Tibial artery (tissue), 4 donors: ENCODE results near the gene SLMAP.

Experiments
- DNase-seq, 2 donors: peaks; one replicate each; pipeline ENCODE4 v3.0.0-alpha.2; 2019
- H3K27ac ChIP-seq, 2 donors: fragments of 200-600 bp; sonication (generic) in 1 of 2; 1 replicate in 1 of 2; 2 replicates in 1 of 2; pipeline ENCODE4 v1.5.1; 2018 to 2019; ENCODE audit warnings: mild to moderate bottlenecking in 1 of 2
- H3K27me3 ChIP-seq, 2 donors: fragments of 200-600 bp; sonication (generic) in 1 of 2; one replicate each; pipeline versions ENCODE4 v1.5.1 to v1.6.0; 2016 to 2019
- H3K36me3 ChIP-seq, 3 donors: fragments of 200-600 bp; sonication (generic) in 2 of 3; one replicate each; pipeline ENCODE4 v1.5.1; 2016 to 2019; ENCODE audit warnings: mild to moderate bottlenecking in 2 of 3
- H3K4me1 ChIP-seq, 4 donors: fragments of 200-600 bp; sonication (generic) in 2 of 4; 1 replicate in 3 of 4; 2 replicates in 1 of 4; pipeline ENCODE4 v1.5.1; 2016 to 2019
- H3K4me3 ChIP-seq, 2 donors: fragments of 200-600 bp; sonication (generic) in 1 of 2; 1 replicate in 1 of 2; 2 replicates in 1 of 2; pipeline ENCODE4 v1.5.1; 2018 to 2019; ENCODE audit warnings: mild to moderate bottlenecking in 2 of 2
- H3K9me3 ChIP-seq, 3 donors: fragments of 200-600 bp; sonication (generic) in 1 of 3; one replicate each; pipeline ENCODE4 v1.5.1; 2016 to 2019
- CTCF ChIP-seq, 2 experiments: fragments of 200-600 bp in 1 of 2; fragments of 450-650 bp in 1 of 2; IDR thresholded peaks; one replicate each; pipeline ENCODE4 v1.5.1; 2017 to 2019; ENCODE audit warnings: antibody characterized with exemption in 2 of 2, mild to moderate bottlenecking in 1 of 2, moderate library complexity in 1 of 2
- intact Hi-C: fragments of 100-400 bp; cut with DNase I; formaldehyde crosslinking; loops from one replicate; pipeline ENCODE4 v1.15.0; 2023; ENCODE audit warnings: low total_unique reads

Gene SLMAP

GRCh38 chr3:57740027-57740426 lies 16.1 kb upstream of the SLMAP start:
- DNase-seq = no peak
- no peak overlapping the region for H3K27ac ChIP-seq
- H3K4me3 ChIP-seq = no peak overlapping the region
- H3K27me3 ChIP-seq = no peaks in the 10 kb centered on the region
- H3K9me3 ChIP-seq = no peaks in the 10 kb centered on the region
- intact Hi-C loops = no loop called here
- no peak for TF ChIP-seq CTCF (IDR thresholded peaks at IDR 0.05)
- no peaks in the 10 kb centered on the region for H3K4me1 ChIP-seq
- H3K36me3 ChIP-seq = no peaks in the 10 kb centered on the region

GRCh38 chr3:57743496-57743895 lies 12.6 kb upstream of the SLMAP start:
- Histone ChIP-seq H3K36me3 (no peaks in the 10 kb centered on the region), H3K4me3 (no peak overlapping the region), H3K27ac (no peak overlapping the region), H3K27me3 (no peaks in the 10 kb centered on the region), H3K4me1 (no peaks in the 10 kb centered on the region), H3K9me3 (no peaks in the 10 kb centered on the region)
- no peak for TF ChIP-seq CTCF (IDR thresholded peaks at IDR 0.05)
- no peak for DNase-seq
- intact Hi-C loops = no loop called here

GRCh38 chr3:57745101-57745500 lies 11.0 kb upstream of the SLMAP start:
- H3K9me3 ChIP-seq = no peaks in the 10 kb centered on the region
- no peak for TF ChIP-seq CTCF (IDR thresholded peaks at IDR 0.05)
- H3K36me3 ChIP-seq = no peaks in the 10 kb centered on the region
- intact Hi-C loops = no loop called here
- H3K4me3 ChIP-seq = no peak overlapping the region
- no peak overlapping the region for H3K27ac ChIP-seq
- H3K4me1 ChIP-seq = no peaks in the 10 kb centered on the region
- DNase-seq = no peak
- no peaks in the 10 kb centered on the region for H3K27me3 ChIP-seq

- DNase-seq = no peak
- intact Hi-C loops = no loop called here
- Histone ChIP-seq H3K9me3 (no peaks in the 10 kb centered on the region), H3K36me3 (no peaks in the 10 kb centered on the region), H3K27me3 (no peaks in the 10 kb centered on the region), H3K4me3 (no peak overlapping the region), H3K27ac (no peak overlapping the region), H3K4me1 (no peaks in the 10 kb centered on the region)
- no peak for TF ChIP-seq CTCF (IDR thresholded peaks at IDR 0.05)
These were observed 9.7 kb upstream of the SLMAP start for GRCh38 chr3:57746156-57747010.

- Histone ChIP-seq H3K4me1 (no peaks in the 10 kb centered on the region), H3K9me3 (no peaks in the 10 kb centered on the region), H3K27me3 (no peaks in the 10 kb centered on the region), H3K27ac (no peak overlapping the region), H3K4me3 (no peak overlapping the region), H3K36me3 (no peaks in the 10 kb centered on the region)
- TF ChIP-seq CTCF (IDR thresholded peaks at IDR 0.05) = no peak
- intact Hi-C loops = no loop called here
- DNase-seq = no peak
These were observed 6.6 kb upstream of the SLMAP start for GRCh38 chr3:57749542-57749941.
